Loucy (cell line): ENCODE data around the gene UQCC5.

ENCODE experiments used
- H2AFZ ChIP-seq: fragments of 200-600 bp; sonication (generic); 2 replicates; pipeline ENCODE4 v1.6.0; 2016; ENCODE audit warnings: antibody characterized with exemption, mild to moderate bottlenecking, low read length, moderate library complexity
- H3F3A ChIP-seq: fragments of 200-600 bp; 2 replicates; pipeline ENCODE4 v1.6.0; 2016; ENCODE audit warnings: antibody characterized with exemption, low read depth, mild to moderate bottlenecking
- H3K27me3 ChIP-seq: fragments of 200-600 bp; sonication (generic); 2 replicates; pipeline ENCODE4 v1.6.1; 2014; ENCODE audit warnings: low read length, mild to moderate bottlenecking; ENCODE audit not compliant: insufficient read depth, poor library complexity, severe bottlenecking
- H3K36me3 ChIP-seq: fragments of 200-600 bp; sonication (generic); 2 replicates; pipeline ENCODE4 v1.6.1; 2016; ENCODE audit warnings: low read length; ENCODE audit not compliant: insufficient read depth
- H3K4me1 ChIP-seq: fragments of 200-600 bp; sonication (generic); 2 replicates; pipeline ENCODE4 v1.5.1; 2014; ENCODE audit warnings: low read length, mild to moderate bottlenecking; ENCODE audit not compliant: insufficient read depth, poor library complexity, severe bottlenecking
- H3K4me2 ChIP-seq: fragments of 200-600 bp; sonication (generic); 2 replicates; pipeline ENCODE4 v1.6.0; 2014; ENCODE audit warnings: antibody characterized with exemption, low read length, low read depth, mild to moderate bottlenecking; ENCODE audit not compliant: poor library complexity, severe bottlenecking
- H3K4me3 ChIP-seq: fragments of 200-600 bp; sonication (generic); 2 replicates; pipeline ENCODE4 v1.5.1; 2014; ENCODE audit warnings: low read length, mild to moderate bottlenecking, mixed read lengths; ENCODE audit not compliant: poor library complexity, severe bottlenecking
- H3K79me2 ChIP-seq: fragments of 200-600 bp; sonication (generic); 2 replicates; pipeline ENCODE4 v1.6.1; 2014; ENCODE audit warnings: low read length; ENCODE audit not compliant: insufficient read depth
- H3K9ac ChIP-seq: fragments of 200-600 bp; sonication (generic); 2 replicates; pipeline ENCODE4 v1.6.0; 2014; ENCODE audit warnings: mild to moderate bottlenecking, low read depth, low read length, moderate library complexity; ENCODE audit not compliant: poor library complexity, severe bottlenecking
- H3K9me2 ChIP-seq: fragments of 200-600 bp; sonication (generic); replicated peaks from 2 replicates; pipeline ENCODE4 v1.6.1; 2016; ENCODE audit warnings: low read depth, low read length, mixed read lengths
- H3K9me3 ChIP-seq: fragments of 200-600 bp; sonication (generic); 2 replicates; pipeline ENCODE4 v1.6.1; 2014; ENCODE audit warnings: mild to moderate bottlenecking, antibody characterized with exemption, low read length, low read depth; ENCODE audit not compliant: insufficient read depth
- H4K20me1 ChIP-seq: fragments of 200-600 bp; sonication (generic); 2 replicates; pipeline ENCODE4 v1.6.0; 2014; ENCODE audit warnings: antibody characterized with exemption, low read length, mild to moderate bottlenecking; ENCODE audit not compliant: insufficient read depth, poor library complexity, severe bottlenecking
- EZH2phosphoT487 ChIP-seq: fragments of 200-600 bp; IDR thresholded peaks from 2 replicates; pipeline ENCODE4 v1.6.1; 2018; ENCODE audit warnings: antibody characterized with exemption, mild to moderate bottlenecking, moderate library complexity, borderline replicate concordance
- TF ChIP-seq, protein P1 (sequence below): fragments of 200-600 bp; sonication (generic); conservative IDR thresholded peaks from 2 replicates; pipeline ENCODE4 v1.5.1; 2014; ENCODE audit warnings: mild to moderate bottlenecking, antibody characterized with exemption, low read length

Gene UQCC5

DNA sequence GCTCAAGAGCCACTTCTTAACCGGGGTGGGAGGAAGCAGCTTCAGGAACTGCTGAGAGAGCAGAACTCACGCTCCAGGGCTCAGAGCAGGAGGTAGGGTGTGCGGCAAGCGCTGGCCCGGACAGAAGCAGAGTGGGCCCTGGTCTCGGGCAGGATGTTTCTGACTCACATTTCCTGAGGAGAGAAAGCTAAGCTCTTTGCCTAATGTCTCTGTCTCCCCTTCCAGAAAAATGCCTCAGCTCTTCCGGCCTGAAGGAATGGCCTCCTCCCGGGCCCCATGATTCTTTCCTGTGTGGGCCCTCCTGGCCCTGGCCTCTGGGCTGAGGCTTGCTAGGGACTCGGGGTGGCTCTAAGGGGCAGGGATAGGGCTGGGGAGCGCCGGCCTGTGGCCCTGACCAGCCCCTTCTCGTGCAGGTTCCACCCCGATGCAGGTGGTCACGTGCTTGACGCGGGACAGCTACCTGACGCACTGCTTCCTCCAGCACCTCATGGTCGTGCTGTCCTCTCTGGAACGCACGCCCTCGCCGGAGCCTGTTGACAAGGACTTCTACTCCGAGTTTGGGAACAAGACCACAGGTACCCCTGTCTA lies 45.4 kb upstream of the UQCC5 start:
- TF ChIP-seq, protein P1, sequence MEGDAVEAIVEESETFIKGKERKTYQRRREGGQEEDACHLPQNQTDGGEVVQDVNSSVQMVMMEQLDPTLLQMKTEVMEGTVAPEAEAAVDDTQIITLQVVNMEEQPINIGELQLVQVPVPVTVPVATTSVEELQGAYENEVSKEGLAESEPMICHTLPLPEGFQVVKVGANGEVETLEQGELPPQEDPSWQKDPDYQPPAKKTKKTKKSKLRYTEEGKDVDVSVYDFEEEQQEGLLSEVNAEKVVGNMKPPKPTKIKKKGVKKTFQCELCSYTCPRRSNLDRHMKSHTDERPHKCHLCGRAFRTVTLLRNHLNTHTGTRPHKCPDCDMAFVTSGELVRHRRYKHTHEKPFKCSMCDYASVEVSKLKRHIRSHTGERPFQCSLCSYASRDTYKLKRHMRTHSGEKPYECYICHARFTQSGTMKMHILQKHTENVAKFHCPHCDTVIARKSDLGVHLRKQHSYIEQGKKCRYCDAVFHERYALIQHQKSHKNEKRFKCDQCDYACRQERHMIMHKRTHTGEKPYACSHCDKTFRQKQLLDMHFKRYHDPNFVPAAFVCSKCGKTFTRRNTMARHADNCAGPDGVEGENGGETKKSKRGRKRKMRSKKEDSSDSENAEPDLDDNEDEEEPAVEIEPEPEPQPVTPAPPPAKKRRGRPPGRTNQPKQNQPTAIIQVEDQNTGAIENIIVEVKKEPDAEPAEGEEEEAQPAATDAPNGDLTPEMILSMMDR, result no peak
- no peak for TF ChIP-seq EZH2phosphoT487
- peaks cover 67% of the 10 kb centered on the region; the same call in 1 of the 2 replicates for H3K36me3 ChIP-seq
- H3K9me2 ChIP-seq, result no peaks in the 10 kb centered on the region
- H3K4me3 ChIP-seq, result no peak overlapping the region
- H3F3A ChIP-seq, result no peaks in the 10 kb centered on the region
- H3K9ac ChIP-seq, result no peak overlapping the region
- H3K4me2 ChIP-seq, result no peak overlapping the region
- H4K20me1 ChIP-seq, result no peaks in the 10 kb centered on the region
- H3K4me1 ChIP-seq, result no peaks in the 10 kb centered on the region
- no peak overlapping the region for H2AFZ ChIP-seq
- no peaks in the 10 kb centered on the region for H3K27me3 ChIP-seq
- H3K9me3 ChIP-seq, result no peaks in the 10 kb centered on the region
- H3K79me2 ChIP-seq, result no peaks in the 10 kb centered on the region

DNA sequence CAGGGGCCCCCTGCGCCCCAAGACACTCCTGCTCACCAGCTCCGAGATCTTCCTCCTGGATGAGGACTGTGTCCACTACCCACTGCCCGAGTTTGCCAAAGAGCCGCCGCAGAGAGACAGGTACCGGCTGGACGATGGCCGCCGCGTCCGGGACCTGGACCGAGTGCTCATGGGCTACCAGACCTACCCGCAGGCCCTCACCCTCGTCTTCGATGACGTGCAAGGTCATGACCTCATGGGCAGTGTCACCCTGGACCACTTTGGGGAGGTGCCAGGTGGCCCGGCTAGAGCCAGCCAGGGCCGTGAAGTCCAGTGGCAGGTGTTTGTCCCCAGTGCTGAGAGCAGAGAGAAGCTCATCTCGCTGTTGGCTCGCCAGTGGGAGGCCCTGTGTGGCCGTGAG lies 44.3 kb upstream of the UQCC5 start:
- H3K9me3 ChIP-seq, result no peaks in the 10 kb centered on the region
- H3K4me1 ChIP-seq, result no peaks in the 10 kb centered on the region
- H3K36me3 ChIP-seq, result peaks cover 58% of the 10 kb centered on the region; the same call in 1 of the 2 replicates
- H2AFZ ChIP-seq, result no peak overlapping the region
- H3F3A ChIP-seq, result no peaks in the 10 kb centered on the region
- H3K4me2 ChIP-seq, result no peak overlapping the region
- H3K79me2 ChIP-seq, result no peaks in the 10 kb centered on the region
- no peaks in the 10 kb centered on the region for H4K20me1 ChIP-seq
- H3K27me3 ChIP-seq, result no peaks in the 10 kb centered on the region
- TF ChIP-seq EZH2phosphoT487, result no peak
- TF ChIP-seq, protein P1, result no peak
- no peak overlapping the region for H3K4me3 ChIP-seq
- no peak overlapping the region for H3K9ac ChIP-seq
- no peaks in the 10 kb centered on the region for H3K9me2 ChIP-seq

DNA sequence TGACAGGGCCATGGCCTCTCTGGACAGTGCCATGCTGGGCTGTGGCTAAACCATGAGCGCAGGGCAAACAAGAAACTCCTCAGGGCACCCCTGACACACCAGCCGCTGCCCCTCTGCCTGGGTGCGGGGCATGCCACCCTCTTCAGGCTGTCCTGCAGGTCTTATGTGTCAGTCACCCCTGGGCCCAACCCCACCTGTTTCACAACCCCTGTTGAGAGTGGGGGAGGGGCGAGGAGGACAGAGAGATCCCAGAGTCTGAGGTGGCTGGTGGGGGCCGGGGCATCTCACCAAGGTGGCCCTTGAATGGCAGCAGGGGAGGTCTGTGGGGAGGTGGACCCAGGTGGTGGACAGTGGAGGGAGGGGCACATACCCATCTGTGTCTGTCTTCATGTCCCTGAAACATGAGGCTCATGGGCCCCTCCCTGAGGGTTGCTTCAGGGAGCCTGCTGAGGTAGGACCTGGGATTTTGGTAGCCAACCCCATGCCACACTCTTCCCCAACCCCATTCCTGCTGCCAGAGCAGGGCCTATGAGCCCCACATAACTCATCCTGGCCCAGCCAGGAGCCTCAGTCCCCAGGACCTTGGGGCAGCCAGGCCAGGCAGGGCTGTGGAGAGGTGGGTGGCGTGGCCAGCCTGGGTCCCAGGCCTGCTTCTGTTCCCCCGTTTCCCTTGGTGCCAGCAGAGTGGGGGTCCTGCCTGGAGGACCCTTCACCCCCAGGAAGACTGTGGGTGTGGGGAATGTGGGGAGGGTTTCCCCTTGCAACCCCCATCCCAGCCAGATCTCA lies 43.0 kb upstream of the UQCC5 start:
- Histone ChIP-seq H3K27me3 (no peaks in the 10 kb centered on the region), H3F3A (no peaks in the 10 kb centered on the region), H2AFZ (no peak overlapping the region), H3K9me3 (no peaks in the 10 kb centered on the region), H3K79me2 (no peaks in the 10 kb centered on the region), H3K9me2 (no peaks in the 10 kb centered on the region), H3K4me3 (no peak overlapping the region), H4K20me1 (no peaks in the 10 kb centered on the region), H3K4me2 (no peak overlapping the region), H3K4me1 (no peaks in the 10 kb centered on the region), H3K9ac (no peak overlapping the region), H3K36me3 (peaks cover 48% of the 10 kb centered on the region; the same call in 1 of the 2 replicates)
- TF ChIP-seq, protein P1, result no peak
- TF ChIP-seq EZH2phosphoT487, result no peak
